ENCODE measurements around the gene GULP1.

GRCh38 chr2:188303363-188304031, 11.8 kb downstream of the GULP1 start:
- TF ChIP-seq POLR2AphosphoS5 (IDR thresholded peaks at IDR 0.05) = no peak
- TF ChIP-seq POLR2A (IDR thresholded peaks at IDR 0.05) = no peak
- TF ChIP-seq CTCF (IDR thresholded peaks at IDR 0.05) = no peak
